HCT116 (cell line): ENCODE results near the gene SLC35E2B. TPM values are rescaled to one million over a fixed set of nuclear protein-coding genes. Genes with fewer than 3 reads are reported as not detected.
"Not testable (repeated sequence)": the region's sequence is repeated elsewhere in the genome, so short reads cannot be mapped to it uniquely, and the experiment has no call there.

ENCODE experiments used
- ATAC-seq: fragments of 200-7000 bp; cut with Tn5 transposase; 2 replicates; pipeline ENCODE4 v1.9.1; 2020; ENCODE audit warnings: mild to moderate bottlenecking, moderate library complexity
- BruUV-seq: library from RNA; stranded (reverse); fragments of 400-500 nt; replicated peaks from 2 replicates; lab custom pipeline; 2021; lab: Mats Ljungman, UMichigan
- CTCF ChIA-PET: fragments of 300-600 bp; sonication (Branson Sonifier 250); formaldehyde crosslinking; loops from one replicate; lab custom pipeline; 2021; ENCODE audit warnings: antibody characterized with exemption; lab: Charles Lee
- POLR2A ChIA-PET: fragments of 300-600, 350-600 bp; sonication (Branson Sonifier 250); formaldehyde crosslinking; loops from one replicate; lab custom pipeline; 2021; ENCODE audit warnings: antibody characterized with exemption; lab: Charles Lee
- RAD21 ChIA-PET, 2 experiments: fragments of 300-600 bp; sonication (Branson Sonifier 250); formaldehyde crosslinking; loops; one replicate each; lab custom pipeline; 2023; ENCODE audit warnings: low total read pairs in 2 of 2; ENCODE audit not compliant: uncharacterized antibody in 2 of 2, unreplicated experiment in 2 of 2, low non-redundant PET in 1 of 2; lab: Charles Lee
- DNase-seq: peaks from one replicate; pipeline ENCODE4 v3.0.0-alpha.2; 2010; ENCODE audit warnings: low read depth, low spot score
- H2AFZ ChIP-seq: fragments of 200-600 bp; shearing (Covaris generic), sonication (generic); 2 replicates; pipeline ENCODE4 v1.6.1; 2017; ENCODE audit warnings: low read depth, mixed run types, mixed read lengths, antibody characterized with exemption, low read length; ENCODE audit not compliant: poor library complexity, severe bottlenecking
- H3K27ac ChIP-seq: 2 replicates; pipeline ENCODE4 v1.5.1; 2012; ENCODE audit warnings: low read depth, low read length
- H3K27me3 ChIP-seq: fragments of 200-600 bp; sonication (generic); 2 replicates; pipeline ENCODE4 v1.6.1; 2016; ENCODE audit warnings: mixed run types, low read length, mixed read lengths; ENCODE audit not compliant: insufficient read depth
- H3K36me3 ChIP-seq, 2 experiments: fragments of 200-500 bp in 1 of 2; fragments of 200-600 bp in 1 of 2; sonication (Bioruptor generic) in 1 of 2; sonication (generic) in 1 of 2; 2 replicates each; pipeline versions ENCODE4 v1.5.1 to v1.6.1; 2014 to 2016; ENCODE audit warnings: low read length in 2 of 2, inconsistent platforms in 1 of 2, mixed read lengths in 1 of 2, mixed run types in 1 of 2; ENCODE audit not compliant: insufficient read depth in 2 of 2, control insufficient read depth in 1 of 2
- H3K4me1 ChIP-seq, 2 experiments: fragments of 200-600 bp in 1 of 2; sonication (generic) in 1 of 2; 2 replicates each; pipeline versions ENCODE4 v1.5.1 to v1.6.1; 2012 to 2017; ENCODE audit warnings: low read length in 2 of 2, inconsistent platforms in 1 of 2, mild to moderate bottlenecking in 1 of 2, mixed read lengths in 1 of 2, mixed run types in 1 of 2, moderate library complexity in 1 of 2; ENCODE audit not compliant: insufficient read depth in 2 of 2, control insufficient read depth in 1 of 2
- H3K4me2 ChIP-seq: fragments of 200-600 bp; sonication (generic); 2 replicates; pipeline ENCODE4 v1.6.1; 2017; ENCODE audit warnings: mixed run types, low read length, mixed read lengths
- H3K4me3 ChIP-seq, 2 experiments: fragments of 200-600 bp in 1 of 2; sonication (generic) in 1 of 2; replicated peaks in 1 of 2; 2 replicates each; pipeline ENCODE4 v1.5.1; 2011 to 2016; ENCODE audit warnings: low read length in 2 of 2, control low read depth in 1 of 2, low read depth in 1 of 2, mild to moderate bottlenecking in 1 of 2, mixed read lengths in 1 of 2, mixed run types in 1 of 2
- H3K79me2 ChIP-seq: fragments of 200-600 bp; sonication (generic); 2 replicates; pipeline ENCODE4 v1.6.1; 2017; ENCODE audit warnings: mild to moderate bottlenecking, mixed run types, low read length, moderate library complexity, mixed read lengths; ENCODE audit not compliant: insufficient read depth
- H3K9ac ChIP-seq: fragments of 200-600 bp; sonication (generic); 2 replicates; pipeline ENCODE4 v1.6.1; 2016; ENCODE audit warnings: low read length, mixed read lengths
- H3K9me2 ChIP-seq: fragments of 200-600 bp; sonication (generic), shearing (Covaris generic); 2 replicates; pipeline ENCODE4 v1.6.1; 2017; ENCODE audit warnings: mixed run types, mild to moderate bottlenecking, moderate library complexity; ENCODE audit not compliant: insufficient read depth
- H3K9me3 ChIP-seq, 2 experiments: fragments of 200-500 bp in 1 of 2; fragments of 200-600 bp in 1 of 2; sonication (Bioruptor generic) in 1 of 2; sonication (generic) in 1 of 2; 2 replicates each; pipeline ENCODE4 v1.6.1; 2014 to 2017; ENCODE audit warnings: low read length in 2 of 2, mixed read lengths in 2 of 2, inconsistent platforms in 1 of 2, low read depth in 1 of 2, mild to moderate bottlenecking in 1 of 2, mixed run types in 1 of 2, moderate library complexity in 1 of 2; ENCODE audit not compliant: control insufficient read depth in 1 of 2, insufficient read depth in 1 of 2
- H4K20me1 ChIP-seq: fragments of 200-600 bp; sonication (generic), shearing (Covaris generic); 2 replicates; pipeline ENCODE4 v1.6.1; 2017; ENCODE audit warnings: mixed run types, mild to moderate bottlenecking, moderate library complexity; ENCODE audit not compliant: insufficient read depth
- ATF3 ChIP-seq: IDR thresholded peaks from 2 replicates; pipeline ENCODE4 v1.6.1; 2012
- CBX3 ChIP-seq: IDR thresholded peaks from 2 replicates; pipeline ENCODE4 v1.6.1; 2012; ENCODE audit warnings: low read depth
- CEBPB ChIP-seq: IDR thresholded peaks from 2 replicates; pipeline ENCODE4 v1.6.1; 2012; ENCODE audit warnings: low read depth
- EGR1 ChIP-seq: IDR thresholded peaks from 2 replicates; pipeline ENCODE4 v1.6.1; 2012; ENCODE audit warnings: low read depth
- ELF1 ChIP-seq: IDR thresholded peaks from 2 replicates; pipeline ENCODE4 v1.6.1; 2012; ENCODE audit warnings: low read depth, borderline replicate concordance
- EZH2 ChIP-seq: fragments of 200-600 bp; sonication (generic); IDR thresholded peaks from 2 replicates; pipeline ENCODE4 v1.6.1; 2017; ENCODE audit warnings: antibody characterized with exemption, mixed run types
- EZH2phosphoT487 ChIP-seq: fragments of 200-600 bp; IDR thresholded peaks from 2 replicates; pipeline ENCODE4 v1.6.1; 2018; ENCODE audit warnings: antibody characterized with exemption, borderline replicate concordance
- FOSL1 ChIP-seq: IDR thresholded peaks from 2 replicates; pipeline ENCODE4 v1.6.1; 2012; ENCODE audit warnings: low read depth
- MAX ChIP-seq: IDR thresholded peaks from 2 replicates; pipeline ENCODE4 v1.6.1; 2012
- SIN3A ChIP-seq: IDR thresholded peaks from 2 replicates; pipeline ENCODE4 v1.6.1; 2012; ENCODE audit warnings: low read depth
- SRF ChIP-seq: IDR thresholded peaks from 2 replicates; pipeline ENCODE4 v1.6.1; 2012; ENCODE audit warnings: low read depth
- TCF7L2 ChIP-seq: IDR thresholded peaks from 2 replicates; pipeline ENCODE4 v1.7.0; 2011; ENCODE audit warnings: borderline replicate concordance, inconsistent platforms; ENCODE audit not compliant: insufficient read depth, insufficient read length; ENCODE audit errors: extremely low read depth
- YY1 ChIP-seq: IDR thresholded peaks from 2 replicates; pipeline ENCODE4 v1.6.1; 2011; ENCODE audit warnings: low read length, low read depth, moderate library complexity, mild to moderate bottlenecking; ENCODE audit not compliant: insufficient replicate concordance; ENCODE audit errors: extremely low read depth
- ZFX ChIP-seq: fragments of 450-650 bp; IDR thresholded peaks from 2 replicates; pipeline ENCODE4 v1.6.1; 2017
- ZNF274 ChIP-seq: fragments of 200-500 bp; sonication (Bioruptor generic); IDR thresholded peaks from 2 replicates; pipeline ENCODE4 v1.6.1; 2014; ENCODE audit warnings: mild to moderate bottlenecking, low read depth, low read length, inconsistent platforms
- intact Hi-C: fragments of 100-400 bp; cut with micrococcal nuclease; formaldehyde crosslinking; loops from 2 replicates; pipeline ENCODE4 v1.10.0; 2022
- total RNA-seq: library from RNA; stranded (reverse); gene quantifications from one replicate; pipeline ENCODE4 v1.2.1, GENCODE V29; 2021; ENCODE audit not compliant: unreplicated experiment
- TF ChIP-seq, protein P1 (sequence below): IDR thresholded peaks from 2 replicates; pipeline ENCODE4 v1.6.1; 2012; ENCODE audit warnings: low read depth
- TF ChIP-seq, protein P2 (sequence below): IDR thresholded peaks from 2 replicates; pipeline ENCODE4 v1.6.1; 2011; ENCODE audit warnings: mild to moderate bottlenecking, low read length, moderate library complexity; ENCODE audit not compliant: insufficient replicate concordance; ENCODE audit errors: extremely low read depth

Gene SLC35E2B
- total RNA-seq, 1 experiment from 2014 or later, result 30.3 TPM

DNA sequence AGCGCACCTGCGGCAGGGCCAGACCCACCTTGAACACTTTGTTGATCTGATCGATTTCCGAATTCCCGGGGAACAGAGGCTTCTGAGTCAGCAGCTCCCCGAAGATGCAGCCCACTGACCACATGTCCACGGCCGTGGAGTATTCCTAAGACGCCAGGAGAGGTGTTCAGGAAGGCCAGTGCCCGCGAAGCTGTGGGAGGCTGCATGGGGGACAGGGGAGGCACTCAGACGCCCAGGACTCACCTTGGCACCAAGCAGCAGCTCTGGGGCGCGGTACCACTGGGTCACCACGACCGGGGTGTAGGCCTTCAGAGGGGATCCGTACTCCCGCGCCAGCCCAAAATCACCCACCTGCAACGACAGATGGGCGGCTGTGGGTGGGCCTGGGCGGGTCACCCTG, 11.2 kb upstream of the SLC35E2B start:
- ChIA-PET CTCF (no interaction called here), POLR2A (no interaction called here)
- TF ChIP-seq ZNF274 (no peak), CBX3 (no peak), YY1 (no peak), EZH2 (no peak), EZH2phosphoT487 (no peak), MAX (no peak), ATF3 (no peak), FOSL1 (no peak), ZFX (no peak), SRF (no peak), CEBPB (no peak), SIN3A (no peak), TCF7L2 (no peak), ELF1 (no peak), EGR1 (no peak)
- TF ChIP-seq, protein P1, sequence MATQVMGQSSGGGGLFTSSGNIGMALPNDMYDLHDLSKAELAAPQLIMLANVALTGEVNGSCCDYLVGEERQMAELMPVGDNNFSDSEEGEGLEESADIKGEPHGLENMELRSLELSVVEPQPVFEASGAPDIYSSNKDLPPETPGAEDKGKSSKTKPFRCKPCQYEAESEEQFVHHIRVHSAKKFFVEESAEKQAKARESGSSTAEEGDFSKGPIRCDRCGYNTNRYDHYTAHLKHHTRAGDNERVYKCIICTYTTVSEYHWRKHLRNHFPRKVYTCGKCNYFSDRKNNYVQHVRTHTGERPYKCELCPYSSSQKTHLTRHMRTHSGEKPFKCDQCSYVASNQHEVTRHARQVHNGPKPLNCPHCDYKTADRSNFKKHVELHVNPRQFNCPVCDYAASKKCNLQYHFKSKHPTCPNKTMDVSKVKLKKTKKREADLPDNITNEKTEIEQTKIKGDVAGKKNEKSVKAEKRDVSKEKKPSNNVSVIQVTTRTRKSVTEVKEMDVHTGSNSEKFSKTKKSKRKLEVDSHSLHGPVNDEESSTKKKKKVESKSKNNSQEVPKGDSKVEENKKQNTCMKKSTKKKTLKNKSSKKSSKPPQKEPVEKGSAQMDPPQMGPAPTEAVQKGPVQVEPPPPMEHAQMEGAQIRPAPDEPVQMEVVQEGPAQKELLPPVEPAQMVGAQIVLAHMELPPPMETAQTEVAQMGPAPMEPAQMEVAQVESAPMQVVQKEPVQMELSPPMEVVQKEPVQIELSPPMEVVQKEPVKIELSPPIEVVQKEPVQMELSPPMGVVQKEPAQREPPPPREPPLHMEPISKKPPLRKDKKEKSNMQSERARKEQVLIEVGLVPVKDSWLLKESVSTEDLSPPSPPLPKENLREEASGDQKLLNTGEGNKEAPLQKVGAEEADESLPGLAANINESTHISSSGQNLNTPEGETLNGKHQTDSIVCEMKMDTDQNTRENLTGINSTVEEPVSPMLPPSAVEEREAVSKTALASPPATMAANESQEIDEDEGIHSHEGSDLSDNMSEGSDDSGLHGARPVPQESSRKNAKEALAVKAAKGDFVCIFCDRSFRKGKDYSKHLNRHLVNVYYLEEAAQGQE, result no peak
- TF ChIP-seq, protein P2, sequence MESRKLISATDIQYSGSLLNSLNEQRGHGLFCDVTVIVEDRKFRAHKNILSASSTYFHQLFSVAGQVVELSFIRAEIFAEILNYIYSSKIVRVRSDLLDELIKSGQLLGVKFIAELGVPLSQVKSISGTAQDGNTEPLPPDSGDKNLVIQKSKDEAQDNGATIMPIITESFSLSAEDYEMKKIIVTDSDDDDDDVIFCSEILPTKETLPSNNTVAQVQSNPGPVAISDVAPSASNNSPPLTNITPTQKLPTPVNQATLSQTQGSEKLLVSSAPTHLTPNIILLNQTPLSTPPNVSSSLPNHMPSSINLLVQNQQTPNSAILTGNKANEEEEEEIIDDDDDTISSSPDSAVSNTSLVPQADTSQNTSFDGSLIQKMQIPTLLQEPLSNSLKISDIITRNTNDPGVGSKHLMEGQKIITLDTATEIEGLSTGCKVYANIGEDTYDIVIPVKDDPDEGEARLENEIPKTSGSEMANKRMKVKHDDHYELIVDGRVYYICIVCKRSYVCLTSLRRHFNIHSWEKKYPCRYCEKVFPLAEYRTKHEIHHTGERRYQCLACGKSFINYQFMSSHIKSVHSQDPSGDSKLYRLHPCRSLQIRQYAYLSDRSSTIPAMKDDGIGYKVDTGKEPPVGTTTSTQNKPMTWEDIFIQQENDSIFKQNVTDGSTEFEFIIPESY, result no peak

DNA sequence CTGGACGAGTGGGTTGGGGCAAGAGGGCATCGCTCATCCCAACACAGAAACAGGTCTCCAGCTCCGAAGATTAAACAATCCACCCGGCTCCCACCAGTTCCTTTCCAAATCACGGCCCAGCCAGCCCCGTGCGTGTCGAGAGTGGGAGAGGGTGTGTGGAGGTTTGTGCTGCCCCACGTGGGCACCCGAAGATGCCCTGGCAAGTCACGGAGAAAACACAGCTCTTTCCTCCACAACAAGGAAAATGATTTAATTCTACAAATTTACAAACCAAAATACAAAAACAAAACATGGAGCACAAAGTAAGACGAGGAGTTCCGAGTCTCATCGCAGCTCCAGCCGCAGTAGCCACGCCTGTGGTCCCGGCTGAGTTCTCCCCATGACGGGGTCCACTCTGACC, 9.9 kb upstream of the SLC35E2B start:
- H3K4me3 ChIP-seq, H3K4me1 ChIP-seq, H3K27me3 ChIP-seq, H3K9me3 ChIP-seq, DNase-seq, H4K20me1 ChIP-seq, H3K9me2 ChIP-seq, POLR2A ChIA-PET, H3K9ac ChIP-seq, intact Hi-C loops, H3K36me3 ChIP-seq, H3K27ac ChIP-seq, H3K4me2 ChIP-seq, ATAC-seq, H3K79me2 ChIP-seq, CTCF ChIA-PET, BruUV-seq, H2AFZ ChIP-seq, RAD21 ChIA-PET: not testable (repeated sequence)

More for the DNA sequence above, 11.2 kb upstream of the SLC35E2B start:
- no peaks in the 10 kb centered on the region for H3K36me3 ChIP-seq
- H3K27ac ChIP-seq, result no peak overlapping the region
- no TSS peak for BruUV-seq
- no peak overlapping the region for H3K4me3 ChIP-seq
- no peaks in the 10 kb centered on the region for H4K20me1 ChIP-seq
- RAD21 ChIA-PET, result no interaction called here
- intact Hi-C loops, result no loop called here
- no peaks in the 10 kb centered on the region for H3K4me1 ChIP-seq
- ATAC-seq (no peak), DNase-seq (no peak)
- no peak overlapping the region for H2AFZ ChIP-seq
- H3K9me2 ChIP-seq, result no peaks in the 10 kb centered on the region
- H3K4me2 ChIP-seq, result no peak overlapping the region
- no peaks in the 10 kb centered on the region for H3K27me3 ChIP-seq
- no peaks in the 10 kb centered on the region for H3K79me2 ChIP-seq
- H3K9ac ChIP-seq, result no peak overlapping the region
- H3K9me3 ChIP-seq, result no peaks in the 10 kb centered on the region
